ENCODE measurements around the gene TESMIN. TPM values are rescaled to one million over a fixed set of nuclear protein-coding genes. Genes with fewer than 3 reads are reported as not detected.

The TESMIN gene
- total RNA-seq, 1 experiment from 2014 or later: 78.8 TPM

DNA sequence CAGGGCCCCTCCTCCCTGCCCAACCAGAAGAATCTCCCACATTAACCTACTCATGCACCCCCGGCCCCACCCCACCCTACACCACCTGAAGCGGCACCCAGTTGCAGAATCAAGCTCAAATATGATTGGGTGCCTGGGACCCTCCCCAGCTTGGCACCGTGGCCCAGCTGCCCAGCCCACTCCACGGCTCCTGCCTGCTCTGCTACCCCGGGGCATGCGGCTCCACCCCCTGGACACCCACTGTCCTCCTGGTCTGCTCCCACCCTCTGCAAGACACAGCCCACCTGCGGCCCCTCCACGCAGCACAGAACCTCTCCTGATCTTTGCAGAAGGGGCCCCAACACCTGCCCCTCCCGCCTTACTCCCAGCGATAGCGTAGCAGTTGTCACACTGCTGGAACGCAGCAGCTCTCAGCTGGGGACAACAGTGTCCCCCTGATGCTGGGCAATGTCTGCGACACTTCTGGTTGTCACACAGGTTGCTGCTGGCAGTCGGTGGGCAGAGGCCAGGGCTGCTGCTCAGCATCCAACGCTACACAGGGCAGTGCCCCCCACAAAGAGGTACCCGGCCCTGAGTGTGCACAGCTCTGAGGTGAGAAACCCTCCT, 32.0 kb upstream of the TESMIN start:
- CTCF ChIA-PET: interaction anchor here (1.2 kb wide), 1 partner anchor 15 kb away, joined by 3 read pairs; no protein-coding TSS in a partner anchor
- H3K36me3 Mint-ChIP-seq: peaks cover 22% of the 10 kb centered on the region
- no peaks in the 10 kb centered on the region for H3K9me3 Mint-ChIP-seq
- H3K4me1 Mint-ChIP-seq: peaks cover 9% of the 10 kb centered on the region
- no peak for DNase-seq (ENCODE audit: low spot score)
- no peaks in the 10 kb centered on the region for H3K27me3 Mint-ChIP-seq (ENCODE audit: low read depth)
- no peak overlapping the region for H3K4me3 Mint-ChIP-seq
- TF ChIP-seq USF1 (CRISPR knock-in tag; IDR thresholded peaks at IDR 0.05): no peak
- TF ChIP-seq PRDM15 (CRISPR knock-in tag; IDR thresholded peaks at IDR 0.05): no peak
- TF ChIP-seq, protein P1, sequence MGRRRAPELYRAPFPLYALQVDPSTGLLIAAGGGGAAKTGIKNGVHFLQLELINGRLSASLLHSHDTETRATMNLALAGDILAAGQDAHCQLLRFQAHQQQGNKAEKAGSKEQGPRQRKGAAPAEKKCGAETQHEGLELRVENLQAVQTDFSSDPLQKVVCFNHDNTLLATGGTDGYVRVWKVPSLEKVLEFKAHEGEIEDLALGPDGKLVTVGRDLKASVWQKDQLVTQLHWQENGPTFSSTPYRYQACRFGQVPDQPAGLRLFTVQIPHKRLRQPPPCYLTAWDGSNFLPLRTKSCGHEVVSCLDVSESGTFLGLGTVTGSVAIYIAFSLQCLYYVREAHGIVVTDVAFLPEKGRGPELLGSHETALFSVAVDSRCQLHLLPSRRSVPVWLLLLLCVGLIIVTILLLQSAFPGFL (CRISPR knock-in tag; IDR thresholded peaks at IDR 0.05; ENCODE audit: borderline replicate concordance): no peak
- TF ChIP-seq CBFB (CRISPR knock-in tag; IDR thresholded peaks at IDR 0.05; ENCODE audit: low read depth): no peak
- no peak for TF ChIP-seq ZNF138 (CRISPR knock-in tag; conservative IDR thresholded peaks at IDR 0.05)
- no peak for TF ChIP-seq ELF4 (CRISPR knock-in tag; IDR thresholded peaks at IDR 0.05; ENCODE audit: low read depth)
- no peak for ATAC-seq
- peak overlapping the region; percentile 45; the same call in 1 of the 2 replicates for H3K27ac Mint-ChIP-seq
- POLR2A ChIA-PET: no interaction called here

DNA sequence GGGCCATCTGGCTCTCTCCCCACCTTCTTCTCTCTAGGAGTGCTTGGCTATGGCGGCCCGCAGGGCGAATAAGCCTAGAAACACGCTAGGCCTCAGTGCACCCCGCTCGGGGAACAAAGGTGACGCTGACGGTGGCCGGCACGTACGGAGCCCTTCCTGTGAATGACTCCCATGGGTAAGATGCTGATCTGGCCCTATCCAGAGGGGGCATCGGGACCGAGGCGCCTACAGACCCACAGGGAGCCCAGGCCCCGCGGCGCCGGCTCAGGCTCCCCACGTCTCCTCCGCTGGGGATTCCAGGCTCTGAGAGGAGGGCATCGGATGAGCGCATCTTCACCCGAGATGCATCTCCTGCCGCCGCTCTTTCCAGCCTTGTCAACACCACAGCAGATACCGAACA, 31.4 kb upstream of the TESMIN start:
- H3K27me3 Mint-ChIP-seq (ENCODE audit: low read depth): no peaks in the 10 kb centered on the region
- ATAC-seq (no peak), DNase-seq (ENCODE audit: low spot score) (no peak)
- peaks cover 9% of the 10 kb centered on the region for H3K4me1 Mint-ChIP-seq
- H3K9me3 Mint-ChIP-seq: no peaks in the 10 kb centered on the region
- TF ChIP-seq JUN (CRISPR knock-in tag; IDR thresholded peaks at IDR 0.05): no peak
- TF ChIP-seq FOXJ3 (CRISPR knock-in tag; IDR thresholded peaks at IDR 0.05; ENCODE audit: borderline replicate concordance): no peak
- no peak for TF ChIP-seq CREM (CRISPR knock-in tag; IDR thresholded peaks at IDR 0.05)
- no peak for TF ChIP-seq HMGA2 (CRISPR knock-in tag; IDR thresholded peaks at IDR 0.05)
- no peak for TF ChIP-seq ZNF425 (CRISPR knock-in tag; conservative IDR thresholded peaks at IDR 0.05)
- no peak overlapping the region for H3K27ac Mint-ChIP-seq
- H3K36me3 Mint-ChIP-seq: peaks cover 22% of the 10 kb centered on the region
- ChIA-PET POLR2A (no interaction called here), CTCF (interaction anchor here (1.0 kb wide), 1 partner anchor 16 kb away, joined by 4 read pairs; no protein-coding TSS in a partner anchor)
- H3K4me3 Mint-ChIP-seq: no peak overlapping the region

DNA sequence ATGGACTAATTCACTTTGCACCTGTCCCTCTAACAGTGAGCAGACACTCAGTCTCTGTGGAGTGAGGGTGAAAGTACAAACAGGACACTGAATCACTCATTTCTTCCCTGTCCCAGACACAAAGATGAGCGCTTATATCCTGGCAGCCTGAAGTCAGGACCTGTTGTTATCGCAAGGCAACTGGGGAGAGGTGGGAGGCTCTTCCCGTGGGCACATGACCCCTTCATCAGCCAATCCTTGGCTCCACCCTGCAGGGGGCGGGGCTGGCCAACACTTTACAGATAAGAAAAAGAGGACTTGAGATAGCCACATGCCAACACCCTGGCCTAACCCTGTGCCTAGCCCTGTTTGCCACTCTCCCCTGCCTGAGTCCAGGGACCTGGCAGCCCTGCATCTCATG, 29.5 kb upstream of the TESMIN start:
- Mint-ChIP-seq H3K4me3 (no peak overlapping the region), H3K27ac (peak overlapping the region; percentile 89), H3K36me3 (peaks cover 26% of the 10 kb centered on the region), H3K27me3 (ENCODE audit: low read depth) (no peaks in the 10 kb centered on the region), H3K4me1 (peaks cover 9% of the 10 kb centered on the region), H3K9me3 (no peaks in the 10 kb centered on the region)
- CTCF ChIA-PET: interaction anchor here (1.1 kb wide), 1 partner anchor 18 kb away, joined by 4 read pairs; no protein-coding TSS in a partner anchor
- POLR2A ChIA-PET: no interaction called here
- TF ChIP-seq USF2 (CRISPR knock-in tag; IDR thresholded peaks at IDR 0.05): peak; percentile 92
- TF ChIP-seq, protein P2, sequence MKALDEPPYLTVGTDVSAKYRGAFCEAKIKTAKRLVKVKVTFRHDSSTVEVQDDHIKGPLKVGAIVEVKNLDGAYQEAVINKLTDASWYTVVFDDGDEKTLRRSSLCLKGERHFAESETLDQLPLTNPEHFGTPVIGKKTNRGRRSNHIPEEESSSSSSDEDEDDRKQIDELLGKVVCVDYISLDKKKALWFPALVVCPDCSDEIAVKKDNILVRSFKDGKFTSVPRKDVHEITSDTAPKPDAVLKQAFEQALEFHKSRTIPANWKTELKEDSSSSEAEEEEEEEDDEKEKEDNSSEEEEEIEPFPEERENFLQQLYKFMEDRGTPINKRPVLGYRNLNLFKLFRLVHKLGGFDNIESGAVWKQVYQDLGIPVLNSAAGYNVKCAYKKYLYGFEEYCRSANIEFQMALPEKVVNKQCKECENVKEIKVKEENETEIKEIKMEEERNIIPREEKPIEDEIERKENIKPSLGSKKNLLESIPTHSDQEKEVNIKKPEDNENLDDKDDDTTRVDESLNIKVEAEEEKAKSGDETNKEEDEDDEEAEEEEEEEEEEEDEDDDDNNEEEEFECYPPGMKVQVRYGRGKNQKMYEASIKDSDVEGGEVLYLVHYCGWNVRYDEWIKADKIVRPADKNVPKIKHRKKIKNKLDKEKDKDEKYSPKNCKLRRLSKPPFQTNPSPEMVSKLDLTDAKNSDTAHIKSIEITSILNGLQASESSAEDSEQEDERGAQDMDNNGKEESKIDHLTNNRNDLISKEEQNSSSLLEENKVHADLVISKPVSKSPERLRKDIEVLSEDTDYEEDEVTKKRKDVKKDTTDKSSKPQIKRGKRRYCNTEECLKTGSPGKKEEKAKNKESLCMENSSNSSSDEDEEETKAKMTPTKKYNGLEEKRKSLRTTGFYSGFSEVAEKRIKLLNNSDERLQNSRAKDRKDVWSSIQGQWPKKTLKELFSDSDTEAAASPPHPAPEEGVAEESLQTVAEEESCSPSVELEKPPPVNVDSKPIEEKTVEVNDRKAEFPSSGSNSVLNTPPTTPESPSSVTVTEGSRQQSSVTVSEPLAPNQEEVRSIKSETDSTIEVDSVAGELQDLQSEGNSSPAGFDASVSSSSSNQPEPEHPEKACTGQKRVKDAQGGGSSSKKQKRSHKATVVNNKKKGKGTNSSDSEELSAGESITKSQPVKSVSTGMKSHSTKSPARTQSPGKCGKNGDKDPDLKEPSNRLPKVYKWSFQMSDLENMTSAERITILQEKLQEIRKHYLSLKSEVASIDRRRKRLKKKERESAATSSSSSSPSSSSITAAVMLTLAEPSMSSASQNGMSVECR (CRISPR knock-in tag; IDR thresholded peaks at IDR 0.05; ENCODE audit: borderline replicate concordance): no peak
- TF ChIP-seq MXD4 (CRISPR knock-in tag; IDR thresholded peaks at IDR 0.05; ENCODE audit: borderline replicate concordance): no peak
- peak; percentile 89 for TF ChIP-seq USF1 (CRISPR knock-in tag; IDR thresholded peaks at IDR 0.05)
- DNase-seq (ENCODE audit: low spot score) (peak; percentile 79), ATAC-seq (peak; percentile 96)
